GM23338 (cell line): Measurements from ENCODE around the gene INPP4B. TPM values are rescaled to one million over a fixed set of nuclear protein-coding genes. Genes with fewer than 3 reads are reported as not detected.

Source experiments
- ATAC-seq: fragments of 200-7000 bp; cut with Tn5 transposase; 3 replicates; pipeline ENCODE4 v1.9.1; 2020
- DNase-seq: peaks from one replicate; pipeline ENCODE4 v3.0.0-alpha.2; 2015; ENCODE audit warnings: low spot score
- H2AFZ ChIP-seq: fragments of 200-600 bp; sonication (generic); 2 replicates; pipeline ENCODE4 v1.8.0; 2016; ENCODE audit warnings: antibody characterized with exemption, mild to moderate bottlenecking, moderate library complexity
- H3F3A ChIP-seq: fragments of 200-600 bp; sonication (generic); replicated peaks from 2 replicates; pipeline ENCODE4 v1.8.0; 2017; ENCODE audit warnings: antibody characterized with exemption, mixed run types, low read depth
- H3K27ac ChIP-seq: fragments of 200-600 bp; sonication (generic); 2 replicates; pipeline ENCODE4 v1.6.1; 2016; ENCODE audit warnings: low read depth
- H3K27me3 ChIP-seq: fragments of 200-600 bp; sonication (generic); 2 replicates; pipeline ENCODE4 v1.8.0; 2016; ENCODE audit warnings: mild to moderate bottlenecking, mixed run types, moderate library complexity; ENCODE audit not compliant: insufficient read depth
- H3K36me3 ChIP-seq: fragments of 200-600 bp; sonication (generic); 2 replicates; pipeline ENCODE4 v1.8.0; 2016; ENCODE audit warnings: mild to moderate bottlenecking; ENCODE audit not compliant: insufficient read depth
- H3K4me1 ChIP-seq: fragments of 200-600 bp; sonication (generic); 2 replicates; pipeline ENCODE4 v1.8.0; 2016; ENCODE audit warnings: mild to moderate bottlenecking, moderate library complexity; ENCODE audit not compliant: insufficient read depth
- H3K4me2 ChIP-seq: fragments of 200-600 bp; sonication (generic); 2 replicates; pipeline ENCODE4 v1.7.1; 2017; ENCODE audit warnings: mixed run types
- H3K4me3 ChIP-seq: fragments of 200-600 bp; sonication (generic); 2 replicates; pipeline ENCODE4 v1.6.1; 2016; ENCODE audit warnings: mixed run types
- H3K79me2 ChIP-seq: fragments of 200-600 bp; sonication (generic); replicated peaks from 2 replicates; pipeline ENCODE4 v1.8.0; 2017; ENCODE audit warnings: mild to moderate bottlenecking; ENCODE audit not compliant: insufficient read depth
- H3K9me2 ChIP-seq: fragments of 200-600 bp; sonication (generic); 2 replicates; pipeline ENCODE4 v1.8.0; 2017; ENCODE audit not compliant: insufficient read depth
- H4K20me1 ChIP-seq: fragments of 200-600 bp; sonication (generic); replicated peaks from 2 replicates; pipeline ENCODE4 v1.8.0; 2017; ENCODE audit warnings: mild to moderate bottlenecking; ENCODE audit not compliant: insufficient read depth
- H3K27ac Mint-ChIP-seq: 2 replicates; pipeline ENCODE4 v1.8.0; 2020; ENCODE audit warnings: inconsistent platforms, mild to moderate bottlenecking, moderate library complexity, mixed read lengths
- H3K27me3 Mint-ChIP-seq: 3 replicates; pipeline ENCODE4 v1.8.0; 2022; ENCODE audit warnings: low read depth, mild to moderate bottlenecking, moderate library complexity, mixed read lengths, inconsistent platforms; ENCODE audit not compliant: insufficient read depth, poor library complexity
- H3K36me3 Mint-ChIP-seq: 3 replicates; pipeline ENCODE4 v1.8.0; 2021; ENCODE audit warnings: low read depth, mild to moderate bottlenecking, inconsistent platforms, moderate library complexity, mixed read lengths
- H3K4me1 Mint-ChIP-seq: 3 replicates; pipeline ENCODE4 v1.8.0; 2020; ENCODE audit warnings: mild to moderate bottlenecking, inconsistent platforms, mixed read lengths
- H3K4me3 Mint-ChIP-seq: 3 replicates; pipeline ENCODE4 v1.8.0; 2021; ENCODE audit warnings: moderate library complexity, mild to moderate bottlenecking, inconsistent platforms, mixed read lengths
- H3K9me3 Mint-ChIP-seq: 3 replicates; pipeline ENCODE4 v1.8.0; 2020; ENCODE audit warnings: moderate library complexity, mild to moderate bottlenecking, inconsistent platforms, mixed read lengths
- CTCF ChIP-seq, 2 experiments: fragments of 200-600 bp in 1 of 2; sonication (generic) in 1 of 2; conservative IDR thresholded peaks; 2 replicates each; pipeline versions ENCODE4 v1.5.1 to v1.6.1; 2016 to 2017; ENCODE audit warnings: antibody characterized with exemption in 2 of 2, low read depth in 2 of 2, mild to moderate bottlenecking in 2 of 2, moderate library complexity in 1 of 2
- ETS1 ChIP-seq: IDR thresholded peaks from 2 replicates; pipeline ENCODE4 v1.6.1; 2016; ENCODE audit warnings: antibody characterized with exemption
- EZH2phosphoT487 ChIP-seq: fragments of 200-600 bp; sonication (generic); IDR thresholded peaks from one replicate; pipeline ENCODE4 v1.8.1; 2018; ENCODE audit warnings: antibody characterized with exemption; ENCODE audit not compliant: unreplicated experiment
- POLR2AphosphoS5 ChIP-seq: IDR thresholded peaks from 2 replicates; pipeline ENCODE4 v1.6.1; 2016; ENCODE audit warnings: antibody characterized with exemption, low read depth
- STAT1 ChIP-seq: IDR thresholded peaks from one replicate; pipeline ENCODE4 v1.6.1; 2016; ENCODE audit warnings: antibody characterized with exemption; ENCODE audit not compliant: unreplicated experiment
- ZNF331 ChIP-seq: fragments of 250-450 bp; sonication (Bioruptor Pico); IDR thresholded peaks from 2 replicates; pipeline ENCODE4 v1.5.0; 2020; ENCODE audit warnings: low read depth, mild to moderate bottlenecking, moderate library complexity
- polyA plus RNA-seq: library from polyadenylated mRNA; unstranded; fragments of >200 nt; fragmentation: Nextera tagmentation; extraction: Ambion mirVana; gene quantifications from 2 replicates; pipeline ENCODE4 v1.2.1, GENCODE V29; 2016
- total RNA-seq: library from RNA; depleted of rRNA; stranded (reverse); fragments of >200 nt; shearing (Covaris generic); gene quantifications from 2 replicates; pipeline ENCODE4 v1.2.3, GENCODE V29; 2014
- TF ChIP-seq, protein P1 (sequence below): fragments of 250-450 bp; sonication (Bioruptor Pico); IDR thresholded peaks from 2 replicates; pipeline ENCODE4 v1.5.0; 2020; ENCODE audit warnings: mild to moderate bottlenecking, moderate library complexity

INPP4B gene
- total and polyA plus RNA-seq, 2 experiments from 2014 or later = 0.11 to 0.14 TPM

DNA sequence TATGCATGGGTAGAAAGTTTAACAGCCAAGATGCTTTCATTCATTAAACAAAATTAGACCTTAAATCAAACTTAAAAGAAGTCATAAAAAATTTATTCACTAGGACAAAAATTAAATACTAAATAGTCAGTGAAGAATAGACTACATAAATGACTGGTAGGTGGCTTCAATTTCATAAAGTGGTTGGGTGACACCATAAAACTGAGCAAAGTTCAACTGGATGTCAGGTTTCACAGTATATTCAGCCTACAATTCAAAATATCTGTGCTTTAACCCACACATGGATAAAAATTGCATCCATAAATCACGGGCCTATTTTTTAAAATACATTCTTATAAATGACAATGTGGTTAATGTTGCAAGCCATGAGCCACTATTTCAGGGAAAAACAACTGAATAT, 627.4 kb downstream of the INPP4B start (continued):
- TF ChIP-seq, protein P1, sequence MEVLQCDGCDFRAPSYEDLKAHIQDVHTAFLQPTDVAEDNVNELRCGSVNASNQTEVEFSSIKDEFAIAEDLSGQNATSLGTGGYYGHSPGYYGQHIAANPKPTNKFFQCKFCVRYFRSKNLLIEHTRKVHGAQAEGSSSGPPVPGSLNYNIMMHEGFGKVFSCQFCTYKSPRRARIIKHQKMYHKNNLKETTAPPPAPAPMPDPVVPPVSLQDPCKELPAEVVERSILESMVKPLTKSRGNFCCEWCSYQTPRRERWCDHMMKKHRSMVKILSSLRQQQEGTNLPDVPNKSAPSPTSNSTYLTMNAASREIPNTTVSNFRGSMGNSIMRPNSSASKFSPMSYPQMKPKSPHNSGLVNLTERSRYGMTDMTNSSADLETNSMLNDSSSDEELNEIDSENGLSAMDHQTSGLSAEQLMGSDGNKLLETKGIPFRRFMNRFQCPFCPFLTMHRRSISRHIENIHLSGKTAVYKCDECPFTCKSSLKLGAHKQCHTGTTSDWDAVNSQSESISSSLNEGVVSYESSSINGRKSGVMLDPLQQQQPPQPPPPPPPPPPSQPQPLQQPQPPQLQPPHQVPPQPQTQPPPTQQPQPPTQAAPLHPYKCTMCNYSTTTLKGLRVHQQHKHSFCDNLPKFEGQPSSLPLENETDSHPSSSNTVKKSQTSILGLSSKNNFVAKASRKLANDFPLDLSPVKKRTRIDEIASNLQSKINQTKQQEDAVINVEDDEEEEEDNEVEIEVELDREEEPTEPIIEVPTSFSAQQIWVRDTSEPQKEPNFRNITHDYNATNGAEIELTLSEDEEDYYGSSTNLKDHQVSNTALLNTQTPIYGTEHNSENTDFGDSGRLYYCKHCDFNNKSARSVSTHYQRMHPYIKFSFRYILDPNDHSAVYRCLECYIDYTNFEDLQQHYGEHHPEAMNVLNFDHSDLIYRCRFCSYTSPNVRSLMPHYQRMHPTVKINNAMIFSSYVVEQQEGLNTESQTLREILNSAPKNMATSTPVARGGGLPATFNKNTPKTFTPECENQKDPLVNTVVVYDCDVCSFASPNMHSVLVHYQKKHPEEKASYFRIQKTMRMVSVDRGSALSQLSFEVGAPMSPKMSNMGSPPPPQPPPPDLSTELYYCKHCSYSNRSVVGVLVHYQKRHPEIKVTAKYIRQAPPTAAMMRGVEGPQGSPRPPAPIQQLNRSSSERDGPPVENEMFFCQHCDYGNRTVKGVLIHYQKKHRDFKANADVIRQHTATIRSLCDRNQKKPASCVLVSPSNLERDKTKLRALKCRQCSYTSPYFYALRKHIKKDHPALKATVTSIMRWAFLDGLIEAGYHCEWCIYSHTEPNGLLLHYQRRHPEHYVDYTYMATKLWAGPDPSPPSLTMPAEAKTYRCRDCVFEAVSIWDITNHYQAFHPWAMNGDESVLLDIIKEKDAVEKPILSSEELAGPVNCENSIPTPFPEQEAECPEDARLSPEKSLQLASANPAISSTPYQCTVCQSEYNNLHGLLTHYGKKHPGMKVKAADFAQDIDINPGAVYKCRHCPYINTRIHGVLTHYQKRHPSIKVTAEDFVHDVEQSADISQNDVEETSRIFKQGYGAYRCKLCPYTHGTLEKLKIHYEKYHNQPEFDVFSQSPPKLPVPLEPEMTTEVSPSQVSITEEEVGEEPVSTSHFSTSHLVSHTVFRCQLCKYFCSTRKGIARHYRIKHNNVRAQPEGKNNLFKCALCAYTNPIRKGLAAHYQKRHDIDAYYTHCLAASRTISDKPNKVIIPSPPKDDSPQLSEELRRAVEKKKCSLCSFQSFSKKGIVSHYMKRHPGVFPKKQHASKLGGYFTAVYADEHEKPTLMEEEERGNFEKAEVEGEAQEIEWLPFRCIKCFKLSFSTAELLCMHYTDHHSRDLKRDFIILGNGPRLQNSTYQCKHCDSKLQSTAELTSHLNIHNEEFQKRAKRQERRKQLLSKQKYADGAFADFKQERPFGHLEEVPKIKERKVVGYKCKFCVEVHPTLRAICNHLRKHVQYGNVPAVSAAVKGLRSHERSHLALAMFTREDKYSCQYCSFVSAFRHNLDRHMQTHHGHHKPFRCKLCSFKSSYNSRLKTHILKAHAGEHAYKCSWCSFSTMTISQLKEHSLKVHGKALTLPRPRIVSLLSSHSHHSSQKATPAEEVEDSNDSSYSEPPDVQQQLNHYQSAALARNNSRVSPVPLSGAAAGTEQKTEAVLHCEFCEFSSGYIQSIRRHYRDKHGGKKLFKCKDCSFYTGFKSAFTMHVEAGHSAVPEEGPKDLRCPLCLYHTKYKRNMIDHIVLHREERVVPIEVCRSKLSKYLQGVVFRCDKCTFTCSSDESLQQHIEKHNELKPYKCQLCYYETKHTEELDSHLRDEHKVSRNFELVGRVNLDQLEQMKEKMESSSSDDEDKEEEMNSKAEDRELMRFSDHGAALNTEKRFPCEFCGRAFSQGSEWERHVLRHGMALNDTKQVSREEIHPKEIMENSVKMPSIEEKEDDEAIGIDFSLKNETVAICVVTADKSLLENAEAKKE (CRISPR knock-in tag) = no peak
- TF ChIP-seq ZNF331 (CRISPR knock-in tag) (no peak), ETS1 (no peak), STAT1 (no peak), POLR2AphosphoS5 (no peak), EZH2phosphoT487 (no peak)

DNA sequence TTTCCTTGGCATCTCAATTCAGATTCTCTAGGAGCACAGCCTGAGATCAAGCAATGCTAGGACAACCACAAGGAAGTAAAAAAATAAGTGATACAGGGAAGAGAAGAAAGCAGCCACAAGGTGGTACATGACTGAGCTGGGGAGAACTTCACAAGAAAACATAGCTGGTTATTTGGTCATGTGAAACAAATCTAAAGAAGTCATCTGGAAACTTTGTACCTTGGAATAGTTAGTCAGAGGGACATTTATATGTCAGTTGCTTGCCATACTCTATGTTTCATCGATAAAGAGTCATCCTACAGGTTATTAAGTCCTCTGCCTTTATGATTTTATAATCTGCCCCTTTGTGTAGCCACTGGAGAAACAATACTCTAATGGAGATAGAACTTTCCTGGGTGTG, 634.7 kb downstream of the INPP4B start:
- Histone ChIP-seq H3F3A (no peaks in the 10 kb centered on the region), H3K4me1 (no peaks in the 10 kb centered on the region), H3K27me3 (no peaks in the 10 kb centered on the region), H4K20me1 (no peaks in the 10 kb centered on the region), H3K4me3 (no peak overlapping the region), H2AFZ (no peak overlapping the region), H3K79me2 (no peaks in the 10 kb centered on the region), H3K9me2 (peaks cover 9% of the 10 kb centered on the region; the same call in 1 of the 2 replicates), H3K36me3 (no peaks in the 10 kb centered on the region), H3K4me2 (no peak overlapping the region), H3K27ac (no peak overlapping the region)
- no peaks in the 10 kb centered on the region for H3K4me1 Mint-ChIP-seq
- no peak overlapping the region for H3K27ac Mint-ChIP-seq
- no peak for DNase-seq
- no peaks in the 10 kb centered on the region for H3K36me3 Mint-ChIP-seq
- no peaks in the 10 kb centered on the region; the same call in 2 of the 3 replicates for H3K9me3 Mint-ChIP-seq
- H3K27me3 Mint-ChIP-seq = no peaks in the 10 kb centered on the region
- no peak overlapping the region for H3K4me3 Mint-ChIP-seq
- ATAC-seq = no peak
- TF ChIP-seq POLR2AphosphoS5 (no peak), CTCF (conservative IDR thresholded peaks at IDR 0.05; ENCODE audit: low read depth in 2 of 2) (no peak; a peak in 1 of 4 replicates)
- TF ChIP-seq, protein P1 (CRISPR knock-in tag) = no peak
